ENCODE results near the gene ADGRG7. TPM values are rescaled to one million over a fixed set of nuclear protein-coding genes. Genes with fewer than 3 reads are reported as not detected.

The ADGRG7 gene
- total and polyA plus RNA-seq, 4 donors, result 2.1 to 65.5 (median 13.7) TPM

DNA sequence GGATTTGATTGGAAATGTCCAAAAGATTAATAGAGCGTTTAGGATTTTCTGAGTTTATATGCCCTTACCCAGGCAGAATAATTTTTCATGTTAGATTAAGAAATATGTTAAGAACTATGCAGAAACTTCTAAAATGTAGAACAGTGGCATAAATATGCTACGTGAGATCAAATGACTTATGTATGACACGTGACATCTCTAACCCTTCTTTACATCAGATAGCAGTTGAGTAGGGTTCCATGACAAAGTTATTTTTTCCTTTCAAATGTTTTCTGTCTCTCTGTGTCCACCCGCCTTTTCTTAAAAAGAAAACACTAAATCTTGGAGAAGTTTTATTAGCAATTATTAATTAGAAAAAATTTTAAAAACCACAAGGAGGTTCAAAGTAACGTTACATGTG is 91.3 kb downstream of the ADGRG7 start:
- 95% methylated on average over 5 of the region's 5 CpGs for WGBS
- Histone ChIP-seq H3K4me1 (ENCODE audit: control insufficient read depth in 4 of 4, insufficient read depth in 4 of 4, low read length in 3 of 4) (peaks cover 7 to 29% (median 14%) of the 10 kb centered on the region in 4 donors), H3K9me3 (ENCODE audit: control insufficient read depth in 4 of 4, low read length in 3 of 4) (no peaks in the 10 kb centered on the region), H3K27me3 (ENCODE audit: control insufficient read depth in 4 of 4, insufficient read depth in 4 of 4, low read length in 3 of 4) (no peaks in the 10 kb centered on the region), H3K27ac (ENCODE audit: low read depth in 1 of 2, low read length in 2 of 2) (no peak overlapping the region), H3K36me3 (ENCODE audit: control insufficient read depth in 4 of 4, insufficient read depth in 3 of 4, low read depth in 1 of 4, low read length in 3 of 4) (no peaks in the 10 kb centered on the region), H3K4me3 (ENCODE audit: low read depth in 1 of 3, low read length in 3 of 3) (no peak overlapping the region), H3K9ac (ENCODE audit: low read depth in 1 of 2, low read length in 2 of 2) (no peak overlapping the region)
- no peak for DNase-seq (ENCODE audit: low spot score)
- TF ChIP-seq NR2F2 (IDR thresholded peaks at IDR 0.05) (no peak), FOXA1 (IDR thresholded peaks at IDR 0.05) (no peak), HNF4G (IDR thresholded peaks at IDR 0.05) (no peak), HNF4A (conservative IDR thresholded peaks at IDR 0.05) (no peak), MAX (IDR thresholded peaks at IDR 0.05) (no peak), REST (IDR thresholded peaks at IDR 0.05) (no peak), FOXA2 (IDR thresholded peaks at IDR 0.05) (no peak), TAF1 (conservative IDR thresholded peaks at IDR 0.05) (no peak), YY1 (IDR thresholded peaks at IDR 0.05) (no peak), SP1 (IDR thresholded peaks at IDR 0.05) (no peak), EGR1 (IDR thresholded peaks at IDR 0.05; ENCODE audit: low read depth in 2 of 2) (no peak), RAD21 (IDR thresholded peaks at IDR 0.05) (no peak), JUND (IDR thresholded peaks at IDR 0.05) (no peak), RXRA (IDR thresholded peaks at IDR 0.05) (no peak), GABPA (IDR thresholded peaks at IDR 0.05 in 1 of 2, conservative IDR thresholded peaks at IDR 0.05 in 1 of 2) (no peak)
- TF ChIP-seq, protein P1, sequence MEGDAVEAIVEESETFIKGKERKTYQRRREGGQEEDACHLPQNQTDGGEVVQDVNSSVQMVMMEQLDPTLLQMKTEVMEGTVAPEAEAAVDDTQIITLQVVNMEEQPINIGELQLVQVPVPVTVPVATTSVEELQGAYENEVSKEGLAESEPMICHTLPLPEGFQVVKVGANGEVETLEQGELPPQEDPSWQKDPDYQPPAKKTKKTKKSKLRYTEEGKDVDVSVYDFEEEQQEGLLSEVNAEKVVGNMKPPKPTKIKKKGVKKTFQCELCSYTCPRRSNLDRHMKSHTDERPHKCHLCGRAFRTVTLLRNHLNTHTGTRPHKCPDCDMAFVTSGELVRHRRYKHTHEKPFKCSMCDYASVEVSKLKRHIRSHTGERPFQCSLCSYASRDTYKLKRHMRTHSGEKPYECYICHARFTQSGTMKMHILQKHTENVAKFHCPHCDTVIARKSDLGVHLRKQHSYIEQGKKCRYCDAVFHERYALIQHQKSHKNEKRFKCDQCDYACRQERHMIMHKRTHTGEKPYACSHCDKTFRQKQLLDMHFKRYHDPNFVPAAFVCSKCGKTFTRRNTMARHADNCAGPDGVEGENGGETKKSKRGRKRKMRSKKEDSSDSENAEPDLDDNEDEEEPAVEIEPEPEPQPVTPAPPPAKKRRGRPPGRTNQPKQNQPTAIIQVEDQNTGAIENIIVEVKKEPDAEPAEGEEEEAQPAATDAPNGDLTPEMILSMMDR (IDR thresholded peaks at IDR 0.05; ENCODE audit: low read depth, low read length, missing input control), result no peak
- TF ChIP-seq, protein P2, sequence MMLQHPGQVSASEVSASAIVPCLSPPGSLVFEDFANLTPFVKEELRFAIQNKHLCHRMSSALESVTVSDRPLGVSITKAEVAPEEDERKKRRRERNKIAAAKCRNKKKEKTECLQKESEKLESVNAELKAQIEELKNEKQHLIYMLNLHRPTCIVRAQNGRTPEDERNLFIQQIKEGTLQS (IDR thresholded peaks at IDR 0.05), result no peak
- TF ChIP-seq, protein P3, sequence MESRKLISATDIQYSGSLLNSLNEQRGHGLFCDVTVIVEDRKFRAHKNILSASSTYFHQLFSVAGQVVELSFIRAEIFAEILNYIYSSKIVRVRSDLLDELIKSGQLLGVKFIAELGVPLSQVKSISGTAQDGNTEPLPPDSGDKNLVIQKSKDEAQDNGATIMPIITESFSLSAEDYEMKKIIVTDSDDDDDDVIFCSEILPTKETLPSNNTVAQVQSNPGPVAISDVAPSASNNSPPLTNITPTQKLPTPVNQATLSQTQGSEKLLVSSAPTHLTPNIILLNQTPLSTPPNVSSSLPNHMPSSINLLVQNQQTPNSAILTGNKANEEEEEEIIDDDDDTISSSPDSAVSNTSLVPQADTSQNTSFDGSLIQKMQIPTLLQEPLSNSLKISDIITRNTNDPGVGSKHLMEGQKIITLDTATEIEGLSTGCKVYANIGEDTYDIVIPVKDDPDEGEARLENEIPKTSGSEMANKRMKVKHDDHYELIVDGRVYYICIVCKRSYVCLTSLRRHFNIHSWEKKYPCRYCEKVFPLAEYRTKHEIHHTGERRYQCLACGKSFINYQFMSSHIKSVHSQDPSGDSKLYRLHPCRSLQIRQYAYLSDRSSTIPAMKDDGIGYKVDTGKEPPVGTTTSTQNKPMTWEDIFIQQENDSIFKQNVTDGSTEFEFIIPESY (IDR thresholded peaks at IDR 0.05), result no peak

Measured in liver (tissue), 9 donors.